T47D (cell line): ENCODE results near the gene VKORC1.

Experiments used
- DNase-seq, 2 experiments: peaks; one replicate each; pipeline versions ENCODE4 v3.0.0 to v3.0.0-alpha.2; 2011 to 2012; ENCODE audit warnings: low read depth in 1 of 2, low spot score in 1 of 2
- JUND ChIP-seq: IDR thresholded peaks from 2 replicates; pipeline ENCODE4 v1.6.1; 2012; ENCODE audit warnings: low read depth
- in situ Hi-C: cut with HindIII; loops from 2 replicates; pipeline ENCODE4 v1.10.0; 2016; ENCODE audit warnings: low sequenced_read_pairs, low pct_unique_long_range_greater_than_20kb

The VKORC1 gene

GRCh38 chr16:31050280-31051030, 44.1 kb downstream of the VKORC1 start:
- in situ Hi-C loops, result no loop called here
- no peak for TF ChIP-seq JUND
- no peak for DNase-seq

- DNase-seq, result no peak
- in situ Hi-C loops, result no loop called here
- no peak for TF ChIP-seq JUND
Measured at GRCh38 chr16:31043898-31044481, 50.6 kb downstream of the VKORC1 start.

DNA sequence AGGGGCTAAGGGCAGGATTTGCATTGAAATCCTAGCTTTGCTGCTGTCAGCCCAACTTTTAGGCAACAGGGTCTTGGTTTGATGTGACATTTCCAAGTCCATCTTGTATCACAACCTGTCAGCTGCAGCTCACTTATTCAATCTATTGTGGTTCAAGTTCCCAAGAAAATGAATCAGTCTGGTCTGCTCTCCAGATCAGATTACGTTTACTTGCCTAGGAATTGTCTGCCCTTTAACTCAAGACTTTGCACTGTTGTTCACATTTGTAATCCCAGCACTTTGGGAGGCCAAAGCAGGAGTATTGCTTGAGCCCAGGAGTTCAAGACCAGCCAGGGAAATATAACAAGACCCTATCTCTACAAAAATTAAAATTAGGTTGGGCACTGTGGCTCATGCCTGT, 51.2 kb downstream of the VKORC1 start:
- in situ Hi-C loops, result no loop called here
- no peak for TF ChIP-seq JUND

GRCh38 chr16:31042866-31043265, 51.7 kb downstream of the VKORC1 start:
- in situ Hi-C loops, result no loop called here

More for the DNA sequence above, 51.2 kb downstream of the VKORC1 start:
- DNase-seq, result no peak

More at GRCh38 chr16:31042866-31043265, 51.7 kb downstream of the VKORC1 start:
- no peak for TF ChIP-seq JUND
- DNase-seq, result no peak
